HuH-7 (cell line): ENCODE results near the gene MIPOL1.

Experiments
- DNase-seq: peaks from one replicate; pipeline ENCODE4 v3.0.0; 2011; ENCODE audit warnings: low spot score

Gene MIPOL1

GRCh38 chr14:37399517-37399916, 201.8 kb downstream of the MIPOL1 start:
- no peak for DNase-seq

GRCh38 chr14:37401093-37401492, 203.4 kb downstream of the MIPOL1 start:
- DNase-seq = no peak

GRCh38 chr14:37403626-37404025, 205.9 kb downstream of the MIPOL1 start:
- no peak for DNase-seq

DNA sequence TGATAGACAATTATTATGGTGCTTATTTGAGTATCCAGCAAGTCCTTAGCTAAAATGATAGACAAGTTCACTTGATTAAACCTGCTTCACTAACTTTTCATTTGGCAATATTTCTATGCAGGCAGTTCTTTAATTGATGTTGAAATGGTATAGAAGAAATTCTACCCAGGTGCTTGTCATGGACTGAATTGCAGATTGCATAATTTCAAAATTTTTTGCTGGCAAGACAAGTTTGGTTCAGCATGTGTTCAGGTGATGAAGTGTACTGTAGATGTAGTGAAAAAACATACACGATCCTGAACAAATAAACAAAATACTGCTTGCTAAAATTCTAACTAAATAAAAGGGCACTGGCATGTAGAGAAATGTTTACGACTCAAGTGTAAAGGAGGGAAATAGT, 208.4 kb downstream of the MIPOL1 start:
- DNase-seq = no peak

GRCh38 chr14:37411079-37411735, 213.5 kb downstream of the MIPOL1 start:
- no peak for DNase-seq

- no peak for DNase-seq
Measured at GRCh38 chr14:37413050-37413449, 215.3 kb downstream of the MIPOL1 start.

DNA sequence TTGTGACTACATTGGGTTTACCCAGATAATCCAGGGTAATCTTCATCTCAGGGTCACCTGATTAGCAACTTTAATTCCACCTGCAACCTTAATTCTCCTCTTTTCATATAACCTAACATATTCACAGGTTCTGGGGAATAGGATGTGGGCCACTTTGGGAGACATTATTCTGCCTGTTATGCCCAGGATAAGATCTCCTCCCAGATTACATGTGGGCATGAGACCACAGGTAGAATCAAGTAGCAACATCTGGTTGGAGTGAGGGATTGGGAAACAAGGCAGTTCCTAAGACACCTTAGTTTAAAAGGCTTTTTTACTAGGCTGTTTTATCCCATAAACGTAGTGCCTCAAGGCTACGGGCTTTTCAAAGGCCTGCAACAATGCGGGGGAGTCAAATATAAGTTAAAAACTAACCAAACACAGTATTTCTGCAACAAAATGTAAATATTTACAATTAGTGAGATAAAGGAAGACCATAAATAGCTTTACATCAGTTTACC, 215.8 kb downstream of the MIPOL1 start:
- DNase-seq = no peak

DNA sequence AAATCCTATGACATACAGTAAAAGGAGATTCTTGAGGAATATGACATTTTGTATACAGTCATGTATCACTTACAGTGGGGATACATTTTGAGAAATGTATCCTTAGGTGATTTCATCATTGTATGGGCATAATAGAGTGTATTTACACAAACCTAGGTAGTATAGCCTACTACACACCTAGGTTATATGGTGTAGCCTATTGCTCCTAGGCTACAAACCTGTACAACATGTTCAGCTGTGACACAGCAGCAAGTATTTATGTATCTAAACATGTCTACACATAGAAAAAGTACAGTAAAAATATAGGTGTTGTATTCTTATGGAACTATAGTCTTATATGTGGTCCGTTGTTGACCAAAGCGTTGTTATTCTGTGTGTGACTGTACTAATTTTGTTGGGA, 218.5 kb downstream of the MIPOL1 start:
- no peak for DNase-seq

DNA sequence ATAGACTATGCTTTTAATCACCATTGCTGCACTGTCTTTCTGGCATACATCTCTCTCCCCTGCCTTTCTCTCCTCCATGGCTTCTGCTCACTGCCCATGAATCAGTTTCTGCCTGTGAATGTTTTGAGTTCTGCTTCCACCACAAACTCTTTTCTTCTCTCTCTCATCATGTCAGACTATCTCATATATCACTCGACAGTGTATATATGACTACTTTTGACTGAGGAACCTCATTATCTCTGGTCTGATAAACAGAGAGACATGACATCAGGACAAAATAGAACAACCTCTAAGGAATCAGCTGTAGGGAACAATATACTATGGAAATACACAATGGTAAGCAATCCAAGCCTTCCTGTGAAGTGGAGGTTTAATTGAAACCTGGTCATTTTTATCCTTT, 219.4 kb downstream of the MIPOL1 start:
- DNase-seq = no peak

GRCh38 chr14:37417833-37418232, 220.1 kb downstream of the MIPOL1 start:
- no peak for DNase-seq

DNA sequence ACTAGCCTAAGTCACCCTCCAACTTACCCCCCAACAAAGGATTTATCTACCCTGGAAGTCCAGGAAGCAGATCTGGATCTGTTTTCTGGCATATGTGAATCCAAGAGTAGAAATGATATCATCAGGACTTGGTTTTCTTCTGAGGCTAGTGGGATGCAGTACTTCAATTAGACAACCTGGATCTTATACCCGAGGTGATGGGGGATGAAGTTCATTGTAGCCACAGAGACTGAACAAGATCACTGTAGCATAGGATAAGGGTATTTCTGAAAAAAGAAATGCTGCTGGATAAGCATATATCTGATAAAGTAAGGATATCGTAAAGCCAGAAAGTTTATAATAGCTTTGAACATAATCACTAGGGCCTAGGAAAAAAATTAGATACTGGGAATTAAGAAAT, 222.9 kb downstream of the MIPOL1 start:
- DNase-seq = no peak

GRCh38 chr14:37422319-37422718, 224.6 kb downstream of the MIPOL1 start:
- DNase-seq = no peak

- no peak for DNase-seq
Measured at GRCh38 chr14:37422748-37423147, 225.0 kb downstream of the MIPOL1 start.

DNA sequence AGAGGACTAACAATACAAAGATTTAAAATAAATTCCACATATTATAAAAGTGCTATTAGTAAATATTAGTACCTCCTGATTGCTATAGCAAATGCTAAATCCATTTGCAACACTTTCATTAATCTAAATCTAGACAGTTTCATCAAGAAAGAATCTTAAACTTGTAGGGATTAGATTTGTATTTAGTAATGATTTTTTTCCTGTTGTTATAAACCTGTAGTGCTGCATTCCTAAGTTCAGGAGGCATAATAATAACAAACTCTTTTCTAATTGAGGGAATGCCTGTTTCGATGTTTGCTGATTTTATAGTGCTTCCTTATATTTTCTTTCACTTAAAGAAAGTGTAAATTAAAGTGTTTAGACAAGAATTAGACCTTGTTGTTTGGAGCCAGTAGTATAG, 231.2 kb downstream of the MIPOL1 start:
- no peak for DNase-seq

GRCh38 chr14:37429618-37430017, 231.9 kb downstream of the MIPOL1 start:
- DNase-seq = no peak

DNA sequence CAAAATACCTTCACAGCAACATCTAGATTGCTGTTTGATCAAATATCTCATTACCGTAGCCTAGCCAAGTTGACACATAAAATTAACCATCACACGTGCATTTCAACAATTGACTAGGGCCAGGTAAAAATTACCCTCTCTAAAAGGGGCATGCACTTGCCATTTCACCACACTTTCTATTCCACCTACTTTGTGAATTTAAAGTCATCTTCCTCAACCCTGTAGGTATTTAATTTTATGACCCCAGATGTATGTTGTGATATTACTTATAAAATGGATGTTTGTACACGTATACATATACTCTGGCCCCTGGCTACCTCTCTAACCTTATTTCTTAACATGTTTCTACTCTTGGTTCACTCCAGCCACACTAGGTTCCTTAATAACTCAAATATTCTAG, 237.1 kb downstream of the MIPOL1 start:
- DNase-seq = no peak

GRCh38 chr14:37436519-37436918, 238.8 kb downstream of the MIPOL1 start:
- no peak for DNase-seq

- no peak for DNase-seq
Measured at GRCh38 chr14:37437490-37437889, 239.8 kb downstream of the MIPOL1 start.

GRCh38 chr14:37438444-37438843, 240.7 kb downstream of the MIPOL1 start:
- DNase-seq = no peak

DNA sequence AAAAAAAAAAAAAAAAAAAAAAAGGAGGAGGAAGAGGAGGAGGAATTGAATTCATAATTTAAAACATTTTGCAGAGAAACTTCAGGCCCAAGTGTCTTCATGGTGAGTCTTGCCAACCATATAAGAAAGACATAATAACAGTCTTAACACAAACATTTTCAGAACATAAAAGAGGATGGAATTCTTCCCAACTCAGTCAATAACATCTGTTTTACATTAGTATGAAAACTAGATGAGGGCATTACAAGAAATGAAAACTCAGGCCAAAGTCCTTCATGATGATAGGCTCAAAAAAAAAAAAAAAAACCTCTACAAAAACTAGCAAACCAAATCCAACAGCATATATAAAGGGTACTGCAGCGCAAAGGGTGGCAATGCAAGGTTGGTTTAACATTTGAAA, 245.7 kb downstream of the MIPOL1 start:
- no peak for DNase-seq

- no peak for DNase-seq
Measured at GRCh38 chr14:37447883-37448391, 250.2 kb downstream of the MIPOL1 start.

- no peak for DNase-seq
Measured at GRCh38 chr14:37452323-37452722, 254.6 kb downstream of the MIPOL1 start.

DNA sequence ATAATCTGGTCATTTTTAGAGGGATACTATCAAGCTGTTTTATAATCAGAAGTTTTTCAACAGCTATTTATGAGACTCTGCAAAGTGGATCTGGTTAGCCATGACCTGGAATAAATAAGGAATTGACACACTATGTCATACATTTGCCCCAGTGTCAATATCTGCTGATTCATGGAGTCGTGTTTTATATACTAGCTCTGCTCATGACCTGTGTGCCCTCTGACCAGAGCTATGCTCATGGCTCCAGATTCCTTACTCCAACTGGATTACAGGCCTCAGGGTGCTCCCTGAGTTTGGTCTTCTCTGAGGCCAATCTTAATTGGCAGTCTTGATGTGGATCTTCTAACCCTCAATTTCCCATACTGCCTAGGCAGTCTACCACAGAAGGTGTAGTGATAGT, 256.2 kb downstream of the MIPOL1 start:
- no peak for DNase-seq

GRCh38 chr14:37457334-37457733, 259.6 kb downstream of the MIPOL1 start:
- DNase-seq = no peak
